ENCODE results near the gene NOL6.
"Not testable (repeated sequence)": the region's sequence is repeated elsewhere in the genome, so short reads cannot be mapped to it uniquely, and the experiment has no call there.

Gene NOL6

DNA sequence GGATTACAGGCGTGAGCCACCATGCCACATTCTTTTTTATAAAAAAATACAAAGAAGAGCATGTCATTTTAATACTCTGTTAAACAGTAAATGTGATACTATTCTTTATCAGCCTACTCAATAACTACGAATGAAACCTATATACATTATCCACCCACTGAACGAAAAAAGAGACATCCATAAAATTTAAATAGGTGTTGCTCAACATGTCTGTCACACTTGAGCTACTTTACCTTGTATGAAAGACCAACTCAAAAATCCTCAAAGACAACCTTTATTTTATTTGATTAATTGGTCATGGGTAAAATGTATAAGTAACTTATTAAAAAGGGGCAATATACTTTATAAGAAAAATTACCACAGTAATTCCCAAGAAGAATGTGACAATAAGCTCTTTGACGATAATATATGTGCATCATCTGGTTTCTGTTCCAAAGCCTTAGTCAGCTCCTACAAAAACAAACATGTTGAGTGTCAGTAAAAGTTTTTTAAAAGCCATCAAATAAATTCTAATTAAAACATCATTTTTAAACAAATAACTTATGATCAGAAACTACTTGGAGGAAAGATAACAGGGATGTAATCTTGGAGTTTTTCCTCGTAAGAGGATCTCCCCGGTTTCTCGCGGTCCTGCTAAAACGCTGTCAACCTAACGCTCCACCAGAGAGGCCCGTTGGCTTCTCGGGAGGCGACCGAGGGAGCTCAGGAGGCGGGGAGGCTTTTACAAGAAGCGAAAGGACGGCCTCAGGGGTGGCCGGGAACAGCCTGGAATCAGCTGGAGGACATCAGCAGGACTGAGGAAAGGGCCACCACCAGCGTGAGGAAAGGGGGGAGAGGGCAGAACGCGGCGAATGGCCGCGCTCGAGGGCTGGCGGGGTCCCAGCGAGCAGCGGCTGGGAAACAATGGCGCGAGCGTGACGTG lies 36.8 kb upstream of the NOL6 start:
- Histone ChIP-seq H3K27ac (no peak overlapping the region), H3K9ac (no peak overlapping the region), H3K4me3 (no peak overlapping the region)

GRCh38 chr9:33506626-33507370 lies 33.1 kb upstream of the NOL6 start:
- no peak for TF ChIP-seq Cebpa-rat (IDR thresholded peaks at IDR 0.05)
- Histone ChIP-seq H3K4me3 (no peak overlapping the region), H3K9me3 (replicated peaks in 1 of 11) (no peaks in the 10 kb centered on the region), H3K27ac (no peak overlapping the region), H3K9ac (no peak overlapping the region), H3K4me1 (no peaks in the 10 kb centered on the region), H3K27me3 (no peaks in the 10 kb centered on the region), H3K36me3 (no peaks in the 10 kb centered on the region), H4K20me1 (no peaks in the 10 kb centered on the region), H3K4me2 (no peak overlapping the region)

More for the DNA sequence above, 36.8 kb upstream of the NOL6 start:
- no peak for TF ChIP-seq Cebpa-rat (IDR thresholded peaks at IDR 0.05)
- H3K9me3 ChIP-seq (replicated peaks in 1 of 11) = peaks cover 13 to 19% (median 16%) of the 10 kb centered on the region in 11 experiments
- H3K4me1 ChIP-seq = no peaks in the 10 kb centered on the region
- H3K27me3 ChIP-seq = no peaks in the 10 kb centered on the region
- H4K20me1 ChIP-seq = no peaks in the 10 kb centered on the region
- no peaks in the 10 kb centered on the region for H3K36me3 ChIP-seq
- H3K4me2 ChIP-seq = no peak overlapping the region

DNA sequence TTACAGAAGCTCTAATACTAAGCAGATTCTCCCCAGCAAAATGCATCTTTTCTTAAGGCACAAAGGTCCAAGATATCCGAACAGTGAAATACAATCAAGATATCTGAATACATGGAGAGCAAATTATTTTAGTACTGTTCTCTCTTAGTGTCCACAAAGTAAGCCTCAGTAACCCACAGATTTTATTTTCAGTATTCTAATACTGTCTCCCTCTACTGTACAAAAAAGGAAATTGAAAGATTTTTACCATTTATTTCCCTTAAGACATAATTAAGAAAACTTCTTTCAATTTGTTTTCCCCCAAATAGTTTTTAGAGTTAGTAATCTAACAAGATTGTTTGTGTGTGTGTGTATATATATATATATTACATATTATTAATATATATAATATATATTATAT lies 24.7 kb upstream of the NOL6 start:
- H3K9ac ChIP-seq = no peak overlapping the region
- TF ChIP-seq Cebpa-rat (IDR thresholded peaks at IDR 0.05) = no peak
- H3K36me3 ChIP-seq = no peaks in the 10 kb centered on the region
- no peaks in the 10 kb centered on the region for H3K27me3 ChIP-seq
- no peak overlapping the region for H3K4me2 ChIP-seq
- H3K4me1 ChIP-seq = no peaks in the 10 kb centered on the region
- H4K20me1 ChIP-seq = no peaks in the 10 kb centered on the region
- H3K9me3 ChIP-seq (replicated peaks in 1 of 11) = no peaks in the 10 kb centered on the region
- no peak overlapping the region for H3K4me3 ChIP-seq
- H3K27ac ChIP-seq = no peak overlapping the region

DNA sequence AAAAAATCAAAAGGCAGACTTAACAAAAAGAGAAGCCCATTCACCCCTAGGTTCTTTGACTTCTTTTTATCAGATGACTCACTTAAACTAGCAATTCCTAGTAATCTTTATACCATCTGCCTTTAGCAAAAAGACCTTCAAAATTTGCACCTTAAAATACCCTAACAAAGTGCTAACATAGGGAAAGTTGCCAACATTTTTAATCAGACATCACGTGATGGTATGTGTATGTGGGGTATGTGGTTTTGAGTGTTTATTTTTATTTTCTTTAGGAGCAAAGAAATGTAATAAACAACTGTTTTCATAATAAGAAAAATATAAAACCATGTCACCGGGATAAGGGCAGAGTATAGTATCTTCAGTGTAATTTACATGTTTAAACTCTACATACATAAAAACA lies 20.1 kb upstream of the NOL6 start:
- not testable (repeated sequence) for H3K9ac ChIP-seq; H3K4me1 ChIP-seq; H3K4me2 ChIP-seq; H3K27me3 ChIP-seq; H4K20me1 ChIP-seq; H3K27ac ChIP-seq; H3K9me3 ChIP-seq (replicated peaks in 1 of 11); H3K36me3 ChIP-seq; H3K4me3 ChIP-seq

DNA sequence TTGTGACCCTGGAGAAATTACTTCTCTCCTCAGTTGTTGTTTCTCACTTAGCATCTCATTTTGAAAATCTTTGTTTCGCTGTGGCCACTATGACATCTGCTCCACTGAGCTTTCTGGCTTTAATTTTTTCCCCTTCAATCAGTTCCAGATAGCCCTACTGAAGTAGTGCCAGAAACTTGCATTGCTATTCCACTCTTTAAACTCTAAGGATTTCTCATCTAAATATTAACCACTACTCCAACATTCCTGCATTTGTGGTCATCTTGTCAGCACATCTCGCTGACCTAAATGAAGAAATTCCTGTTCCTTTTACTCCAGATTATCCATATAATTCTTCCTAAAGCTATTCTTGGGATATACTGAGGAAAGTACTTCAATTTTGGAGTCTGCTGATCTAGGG lies 15.3 kb upstream of the NOL6 start:
- Histone ChIP-seq H3K27me3 (no peaks in the 10 kb centered on the region), H3K4me1 (no peaks in the 10 kb centered on the region), H3K4me2 (no peak overlapping the region), H3K27ac (no peak overlapping the region), H4K20me1 (no peaks in the 10 kb centered on the region), H3K9me3 (replicated peaks in 1 of 11) (no peaks in the 10 kb centered on the region), H3K4me3 (no peak overlapping the region), H3K36me3 (no peaks in the 10 kb centered on the region), H3K9ac (no peak overlapping the region)
- no peak for TF ChIP-seq Cebpa-rat (IDR thresholded peaks at IDR 0.05)

DNA sequence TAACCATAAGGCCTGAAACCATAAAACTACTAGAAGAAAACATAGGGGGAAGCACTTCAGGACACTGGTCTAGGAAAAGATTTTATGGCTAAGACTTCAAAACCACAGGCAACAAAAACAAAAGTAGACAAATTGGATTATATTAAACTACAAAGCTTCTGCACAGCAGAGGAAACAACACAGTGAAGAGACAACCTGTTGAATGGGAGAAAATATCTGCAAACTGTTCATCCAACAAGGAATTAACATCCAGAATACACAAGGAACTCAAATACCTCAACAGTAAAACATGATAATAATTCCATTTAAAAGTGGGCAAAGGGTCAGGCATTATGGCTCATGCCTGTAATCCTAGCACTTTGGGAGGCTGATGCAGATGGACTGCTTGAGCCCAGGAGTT lies 11.6 kb upstream of the NOL6 start:
- H3K36me3 ChIP-seq; H3K4me1 ChIP-seq; H4K20me1 ChIP-seq; H3K4me3 ChIP-seq; H3K9ac ChIP-seq; H3K4me2 ChIP-seq; H3K9me3 ChIP-seq (replicated peaks in 1 of 11); H3K27me3 ChIP-seq; H3K27ac ChIP-seq: not testable (repeated sequence)

GRCh38 chr9:33480976-33481375 lies 7.3 kb upstream of the NOL6 start:
- no peaks in the 10 kb centered on the region for H3K36me3 ChIP-seq

GRCh38 chr9:33480106-33480505 lies 6.4 kb upstream of the NOL6 start:
- Histone ChIP-seq H3K27ac (no peak overlapping the region), H3K36me3 (no peaks in the 10 kb centered on the region), H3K4me3 (no peak overlapping the region), H4K20me1 (no peaks in the 10 kb centered on the region), H3K27me3 (no peaks in the 10 kb centered on the region), H3K4me1 (no peaks in the 10 kb centered on the region), H3K9ac (no peak overlapping the region), H3K9me3 (replicated peaks in 1 of 11) (no peaks in the 10 kb centered on the region), H3K4me2 (no peak overlapping the region)
- TF ChIP-seq Cebpa-rat (IDR thresholded peaks at IDR 0.05) = no peak

More at GRCh38 chr9:33480976-33481375, 7.3 kb upstream of the NOL6 start:
- no peak overlapping the region for H3K9ac ChIP-seq
- no peaks in the 10 kb centered on the region for H3K9me3 ChIP-seq (replicated peaks in 1 of 11)
- H3K4me1 ChIP-seq = no peaks in the 10 kb centered on the region
- no peaks in the 10 kb centered on the region for H3K27me3 ChIP-seq
- H3K27ac ChIP-seq = no peak overlapping the region
- TF ChIP-seq Cebpa-rat (IDR thresholded peaks at IDR 0.05) = no peak
- H3K4me2 ChIP-seq = no peak overlapping the region
- H4K20me1 ChIP-seq = no peaks in the 10 kb centered on the region
- no peak overlapping the region for H3K4me3 ChIP-seq

- no peaks in the 10 kb centered on the region for H3K9me3 ChIP-seq (replicated peaks in 1 of 11)
- no peaks in the 10 kb centered on the region for H3K27me3 ChIP-seq
- peaks cover 0 to 18% (median 12%) of the 10 kb centered on the region in 11 experiments; a peak in 15 of 22 replicates for H4K20me1 ChIP-seq
- no peak for TF ChIP-seq Cebpa-rat (IDR thresholded peaks at IDR 0.05)
- H3K4me2 ChIP-seq = no peak overlapping the region
- H3K4me3 ChIP-seq = no peak overlapping the region
- H3K27ac ChIP-seq = no peak overlapping the region
- H3K4me1 ChIP-seq = peaks cover 13 to 22% (median 18%) of the 10 kb centered on the region in 10 experiments
- peaks cover 7 to 11% (median 10%) of the 10 kb centered on the region in 11 experiments for H3K36me3 ChIP-seq
- no peak overlapping the region for H3K9ac ChIP-seq
These were observed 2.8 kb upstream of the NOL6 start for GRCh38 chr9:33476503-33476902.

Data from BLaER1 treated with 17β-estradiol and CSF1 and Interleukin-3, amounts not matched to agents 10 nM and 100 nM (cell line).